ENCODE data around the gene STAG1.
"Not testable (repeated sequence)": the region's sequence is repeated elsewhere in the genome, so short reads cannot be mapped to it uniquely, and the experiment has no call there.

The STAG1 gene

GRCh38 chr3:136490646-136491405 lies 261.4 kb downstream of the STAG1 start:
- DNase-seq (ENCODE audit: low read depth, low spot score) = no peak
- H3K4me3 ChIP-seq (ENCODE audit: low read length) = no peak overlapping the region

- no peak overlapping the region for H3K4me3 ChIP-seq (ENCODE audit: low read length)
- no peak for DNase-seq (ENCODE audit: low read depth, low spot score)
Observed at GRCh38 chr3:136485777-136486176, 266.4 kb downstream of the STAG1 start.

GRCh38 chr3:136476280-136476679 lies 275.9 kb downstream of the STAG1 start:
- no peak overlapping the region for H3K4me3 ChIP-seq (ENCODE audit: low read length)
- no peak for DNase-seq (ENCODE audit: low read depth, low spot score)

- not testable (repeated sequence) for DNase-seq (ENCODE audit: low read depth, low spot score); H3K4me3 ChIP-seq (ENCODE audit: low read length)
Observed at GRCh38 chr3:136474876-136475275, 277.3 kb downstream of the STAG1 start.

- no peak overlapping the region for H3K4me3 ChIP-seq (ENCODE audit: low read length)
- DNase-seq (ENCODE audit: low read depth, low spot score) = no peak
Observed at GRCh38 chr3:136473716-136474326, 278.4 kb downstream of the STAG1 start.

- DNase-seq (ENCODE audit: low read depth, low spot score) = no peak
Observed at GRCh38 chr3:136465296-136465695, 286.9 kb downstream of the STAG1 start.

GRCh38 chr3:136464502-136464901 lies 287.7 kb downstream of the STAG1 start:
- no peak overlapping the region for H3K4me3 ChIP-seq (ENCODE audit: low read length)
- no peak for DNase-seq (ENCODE audit: low read depth, low spot score)

More at GRCh38 chr3:136465296-136465695, 286.9 kb downstream of the STAG1 start:
- H3K4me3 ChIP-seq (ENCODE audit: low read length) = no peak overlapping the region

- no peak for DNase-seq (ENCODE audit: low read depth, low spot score)
- H3K4me3 ChIP-seq (ENCODE audit: low read length) = no peak overlapping the region
Observed at GRCh38 chr3:136463170-136463569, 289.0 kb downstream of the STAG1 start.

- H3K4me3 ChIP-seq (ENCODE audit: low read length) = no peak overlapping the region
- no peak for DNase-seq (ENCODE audit: low read depth, low spot score)
Observed at GRCh38 chr3:136457793-136458192, 294.4 kb downstream of the STAG1 start.

- no peak overlapping the region for H3K4me3 ChIP-seq (ENCODE audit: low read length)
- no peak for DNase-seq (ENCODE audit: low read depth, low spot score)
Observed at GRCh38 chr3:136456196-136456595, 296.0 kb downstream of the STAG1 start.

- no peak overlapping the region for H3K4me3 ChIP-seq (ENCODE audit: low read length)
- DNase-seq (ENCODE audit: low read depth, low spot score) = no peak
Observed at GRCh38 chr3:136444581-136444980, 307.6 kb downstream of the STAG1 start.

- no peak for DNase-seq (ENCODE audit: low read depth, low spot score)
- H3K4me3 ChIP-seq (ENCODE audit: low read length) = no peak overlapping the region
Observed at GRCh38 chr3:136437043-136437442, 315.1 kb downstream of the STAG1 start.

GRCh38 chr3:136434429-136434828 lies 317.7 kb downstream of the STAG1 start:
- no peak for DNase-seq (ENCODE audit: low read depth, low spot score)
- H3K4me3 ChIP-seq (ENCODE audit: low read length) = no peak overlapping the region

GRCh38 chr3:136432685-136433084 lies 319.5 kb downstream of the STAG1 start:
- H3K4me3 ChIP-seq (ENCODE audit: low read length) = no peak overlapping the region
- DNase-seq (ENCODE audit: low read depth, low spot score) = no peak

- DNase-seq (ENCODE audit: low read depth, low spot score) = no peak
- H3K4me3 ChIP-seq (ENCODE audit: low read length) = no peak overlapping the region
Observed at GRCh38 chr3:136428167-136428566, 324.0 kb downstream of the STAG1 start.

GRCh38 chr3:136427236-136427635 lies 324.9 kb downstream of the STAG1 start:
- DNase-seq (ENCODE audit: low read depth, low spot score) = no peak
- no peak overlapping the region for H3K4me3 ChIP-seq (ENCODE audit: low read length)

- no peak for DNase-seq (ENCODE audit: low read depth, low spot score)
- H3K4me3 ChIP-seq (ENCODE audit: low read length) = no peak overlapping the region
Observed at GRCh38 chr3:136414476-136414875, 337.7 kb downstream of the STAG1 start.

- DNase-seq (ENCODE audit: low read depth, low spot score) = no peak
- no peak overlapping the region for H3K4me3 ChIP-seq (ENCODE audit: low read length)
Observed at GRCh38 chr3:136412307-136412706, 339.9 kb downstream of the STAG1 start.

- no peak for DNase-seq (ENCODE audit: low read depth, low spot score)
- no peak overlapping the region for H3K4me3 ChIP-seq (ENCODE audit: low read length)
Observed at GRCh38 chr3:136409549-136409948, 342.6 kb downstream of the STAG1 start.

GRCh38 chr3:136404056-136404455 lies 348.1 kb downstream of the STAG1 start:
- no peak for DNase-seq (ENCODE audit: low read depth, low spot score)
- H3K4me3 ChIP-seq (ENCODE audit: low read length) = no peak overlapping the region

GRCh38 chr3:136396916-136397315 lies 355.3 kb downstream of the STAG1 start:
- H3K4me3 ChIP-seq (ENCODE audit: low read length) = no peak overlapping the region
- no peak for DNase-seq (ENCODE audit: low read depth, low spot score)

Measured in Jurkat, Clone E6-1 (cell line).